Panc1 (cell line): ENCODE data around the gene ADGRV1. TPM values are rescaled to one million over a fixed set of nuclear protein-coding genes. Genes with fewer than 3 reads are reported as not detected.

Experiments
- ATAC-seq: fragments of 200-7000 bp; cut with Tn5 transposase; 2 replicates; pipeline ENCODE4 v1.9.1; 2020; ENCODE audit warnings: mild to moderate bottlenecking, moderate library complexity
- BruUV-seq: library from RNA; stranded (reverse); fragments of 400-500 nt; replicated peaks from 2 replicates; lab custom pipeline; 2021; lab: Mats Ljungman, UMichigan
- CTCF ChIA-PET: fragments of 300-600 bp; sonication (Branson Sonifier 250); formaldehyde crosslinking; loops from one replicate; lab custom pipeline; 2022; ENCODE audit warnings: antibody characterized with exemption; lab: Charles Lee
- POLR2A ChIA-PET: fragments of 300-600 bp; sonication (Branson Sonifier 250); formaldehyde crosslinking; loops from one replicate; lab custom pipeline; 2022; ENCODE audit warnings: antibody characterized with exemption; lab: Charles Lee
- DNase-seq: peaks from one replicate; pipeline ENCODE4 v3.0.0-alpha.2; 2010; ENCODE audit warnings: low read depth, low spot score
- H3K27ac ChIP-seq: 2 replicates; pipeline ENCODE4 v1.5.1; 2011; ENCODE audit warnings: mild to moderate bottlenecking, low read length, inconsistent platforms
- H3K27me3 ChIP-seq: fragments of 200-500 bp; sonication (Bioruptor generic); 2 replicates; pipeline ENCODE4 v1.6.0; 2014; ENCODE audit warnings: low read length, inconsistent platforms; ENCODE audit not compliant: control insufficient read depth, insufficient read depth
- H3K36me3 ChIP-seq: fragments of 200-500 bp; sonication (Bioruptor generic); 2 replicates; pipeline ENCODE4 v1.5.1; 2014; ENCODE audit warnings: inconsistent platforms, mild to moderate bottlenecking, low read length, moderate library complexity; ENCODE audit not compliant: control insufficient read depth, insufficient read depth
- H3K4me1 ChIP-seq: 2 replicates; pipeline ENCODE4 v1.5.1; 2011; ENCODE audit warnings: inconsistent platforms, mild to moderate bottlenecking, low read length, moderate library complexity; ENCODE audit not compliant: control insufficient read depth, insufficient read depth
- H3K4me3 ChIP-seq, 2 experiments: 2 replicates each; pipeline ENCODE4 v1.5.1; 2011 to 2012; ENCODE audit warnings: low read depth in 2 of 2, low read length in 2 of 2, mild to moderate bottlenecking in 2 of 2, inconsistent platforms in 1 of 2, moderate library complexity in 1 of 2
- H3K9me3 ChIP-seq: fragments of 200-500 bp; sonication (Bioruptor generic); 2 replicates; pipeline ENCODE4 v1.5.1; 2014; ENCODE audit warnings: low read depth, mild to moderate bottlenecking, inconsistent platforms, low read length, moderate library complexity; ENCODE audit not compliant: control insufficient read depth, insufficient read depth
- POLR2AphosphoS5 ChIP-seq: IDR thresholded peaks from 2 replicates; pipeline ENCODE4 v1.6.1; 2012; ENCODE audit warnings: mild to moderate bottlenecking, low read depth, low read length, moderate library complexity
- REST ChIP-seq, 2 experiments: IDR thresholded peaks; 2 replicates each; pipeline ENCODE4 v1.6.1; 2011 to 2012; ENCODE audit warnings: low read depth in 2 of 2, control low read depth in 1 of 2, low read length in 1 of 2, mild to moderate bottlenecking in 1 of 2, moderate library complexity in 1 of 2; ENCODE audit not compliant: insufficient read depth in 1 of 2
- SIN3A ChIP-seq: IDR thresholded peaks from 2 replicates; pipeline ENCODE4 v1.6.1; 2012; ENCODE audit warnings: low read depth, mild to moderate bottlenecking, low read length, moderate library complexity, borderline replicate concordance; ENCODE audit not compliant: insufficient read depth
- TCF7L2 ChIP-seq: IDR thresholded peaks from 2 replicates; pipeline ENCODE4 v1.6.1; 2011; ENCODE audit warnings: mild to moderate bottlenecking, low read depth, low read length, inconsistent platforms
- in situ Hi-C: cut with HindIII; loops from 2 replicates; pipeline ENCODE4 v1.10.0; 2016; ENCODE audit warnings: low sequenced_read_pairs, low pct_unique_long_range_greater_than_20kb
- intact Hi-C: fragments of 100-400 bp; cut with micrococcal nuclease; formaldehyde crosslinking; loops from one replicate; pipeline ENCODE4 v1.10.0; 2022; ENCODE audit not compliant: unreplicated experiment
- total RNA-seq: library from RNA; stranded (reverse); gene quantifications from one replicate; pipeline ENCODE4 v1.2.1, GENCODE V29; 2021; ENCODE audit not compliant: unreplicated experiment
- TF ChIP-seq, protein P1 (sequence below): fragments of 450-650 bp; IDR thresholded peaks from 2 replicates; pipeline ENCODE4 v1.5.1; 2017; ENCODE audit warnings: mild to moderate bottlenecking

Gene ADGRV1
- total RNA-seq, 1 experiment from 2014 or later, result 0.49 TPM

DNA sequence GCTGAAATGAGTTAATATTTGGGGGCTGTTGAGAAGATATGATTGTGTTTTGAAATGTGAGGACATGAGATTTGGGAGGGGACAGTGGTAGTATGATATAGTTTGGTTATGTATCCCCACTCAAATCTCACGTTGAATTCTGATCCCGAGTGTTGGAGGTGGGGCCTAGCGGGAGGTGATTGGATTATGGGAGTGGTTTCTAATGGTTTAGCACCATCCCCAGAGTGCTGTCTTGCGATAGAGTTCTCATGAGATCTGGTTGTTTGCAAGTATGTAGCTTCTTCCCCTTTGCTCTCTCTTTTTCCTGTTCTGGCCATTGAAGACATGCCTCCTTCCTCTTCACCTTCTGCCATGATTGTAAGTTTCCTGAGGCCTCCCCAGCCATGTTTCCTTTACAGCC is 438.5 kb downstream of the ADGRV1 start:
- POLR2A ChIA-PET, result no interaction called here
- Histone ChIP-seq H3K36me3 (no peaks in the 10 kb centered on the region), H3K4me1 (no peaks in the 10 kb centered on the region), H3K9me3 (no peaks in the 10 kb centered on the region), H3K4me3 (no peak overlapping the region), H3K27me3 (no peaks in the 10 kb centered on the region), H3K27ac (no peak overlapping the region)
- ATAC-seq (no peak), DNase-seq (no peak)
- CTCF ChIA-PET, result no interaction called here
- TF ChIP-seq REST (IDR thresholded peaks at IDR 0.05; ENCODE audit: insufficient read depth in 1 of 2, low read depth in 2 of 2, low read length in 1 of 2) (no peak), POLR2AphosphoS5 (no peak), TCF7L2 (no peak), SIN3A (no peak)
- TF ChIP-seq, protein P1, sequence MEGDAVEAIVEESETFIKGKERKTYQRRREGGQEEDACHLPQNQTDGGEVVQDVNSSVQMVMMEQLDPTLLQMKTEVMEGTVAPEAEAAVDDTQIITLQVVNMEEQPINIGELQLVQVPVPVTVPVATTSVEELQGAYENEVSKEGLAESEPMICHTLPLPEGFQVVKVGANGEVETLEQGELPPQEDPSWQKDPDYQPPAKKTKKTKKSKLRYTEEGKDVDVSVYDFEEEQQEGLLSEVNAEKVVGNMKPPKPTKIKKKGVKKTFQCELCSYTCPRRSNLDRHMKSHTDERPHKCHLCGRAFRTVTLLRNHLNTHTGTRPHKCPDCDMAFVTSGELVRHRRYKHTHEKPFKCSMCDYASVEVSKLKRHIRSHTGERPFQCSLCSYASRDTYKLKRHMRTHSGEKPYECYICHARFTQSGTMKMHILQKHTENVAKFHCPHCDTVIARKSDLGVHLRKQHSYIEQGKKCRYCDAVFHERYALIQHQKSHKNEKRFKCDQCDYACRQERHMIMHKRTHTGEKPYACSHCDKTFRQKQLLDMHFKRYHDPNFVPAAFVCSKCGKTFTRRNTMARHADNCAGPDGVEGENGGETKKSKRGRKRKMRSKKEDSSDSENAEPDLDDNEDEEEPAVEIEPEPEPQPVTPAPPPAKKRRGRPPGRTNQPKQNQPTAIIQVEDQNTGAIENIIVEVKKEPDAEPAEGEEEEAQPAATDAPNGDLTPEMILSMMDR, result no peak
- intact Hi-C loops, result no loop called here
- in situ Hi-C loops, result no loop called here
- no TSS peak for BruUV-seq

DNA sequence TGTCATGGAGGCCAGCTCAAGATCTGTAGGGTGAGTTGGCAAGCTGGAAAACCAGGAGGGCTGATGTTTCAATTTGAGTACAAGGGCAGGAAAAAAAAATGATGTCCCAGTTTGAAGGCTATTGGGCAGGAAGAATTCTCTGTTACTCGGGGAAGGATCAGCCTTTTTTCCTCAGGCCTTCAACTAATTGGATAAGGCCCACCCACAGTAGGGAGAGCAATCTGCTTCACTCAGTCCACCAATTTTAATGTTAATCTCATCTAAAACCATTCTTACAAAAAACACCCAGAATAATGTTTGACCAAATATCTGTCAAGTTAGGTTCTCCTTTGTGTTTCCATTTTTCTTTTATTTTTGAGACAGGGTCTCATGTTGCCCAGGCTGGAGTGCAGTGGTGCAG is 442.1 kb downstream of the ADGRV1 start:
- H3K27ac ChIP-seq, result no peak overlapping the region
- TF ChIP-seq POLR2AphosphoS5, result no peak
- no peak for TF ChIP-seq SIN3A
- no peak for TF ChIP-seq REST (IDR thresholded peaks at IDR 0.05; ENCODE audit: insufficient read depth in 1 of 2, low read depth in 2 of 2, low read length in 1 of 2)
- TF ChIP-seq, protein P1, result no peak
- TF ChIP-seq TCF7L2, result no peak
- in situ Hi-C loops (no loop called here), intact Hi-C loops (no loop called here)
- H3K27me3 ChIP-seq, result no peaks in the 10 kb centered on the region
- no peaks in the 10 kb centered on the region for H3K36me3 ChIP-seq
- ChIA-PET CTCF (no interaction called here), POLR2A (no interaction called here)
- ATAC-seq (no peak), DNase-seq (no peak)
- H3K4me1 ChIP-seq, result no peaks in the 10 kb centered on the region
- no TSS peak for BruUV-seq
- no peak overlapping the region for H3K4me3 ChIP-seq
- no peaks in the 10 kb centered on the region for H3K9me3 ChIP-seq
